Thyroid gland (tissue), 4 donors: ENCODE measurements around the gene DHX58.

ENCODE experiments used
- CTCF ChIP-seq, 6 experiments: fragments of 200-600 bp in 3 of 6; fragments of 450-650 bp in 3 of 6; sonication (generic) in 3 of 6; IDR thresholded peaks; one replicate each; pipeline ENCODE4 v1.5.1; 2016 to 2019; ENCODE audit warnings: antibody characterized with exemption in 6 of 6, mild to moderate bottlenecking in 2 of 6, inconsistent platforms in 1 of 6, moderate library complexity in 1 of 6
- POLR2A ChIP-seq, 2 donors: fragments of 450-650 bp; IDR thresholded peaks; one replicate each; pipeline ENCODE4 v1.6.1; 2017; ENCODE audit warnings: antibody characterized with exemption in 2 of 2, mild to moderate bottlenecking in 2 of 2, moderate library complexity in 1 of 2

- TF ChIP-seq CTCF (IDR thresholded peaks at IDR 0.05) (no peak), POLR2A (IDR thresholded peaks at IDR 0.05) (no peak)
Observed at GRCh38 chr17:42094375-42095069, 18.0 kb downstream of the DHX58 start.
